Mesenchymal stem cell (in vitro differentiated cells and primary cell): ENCODE measurements around the gene PRKCA.

Experiments used
- DNase-seq: peaks from one replicate; pipeline ENCODE4 v3.0.0-alpha.2; 2013
- H2AFZ ChIP-seq: one replicate; pipeline ENCODE4 v1.6.1; 2013; ENCODE audit warnings: low read depth, mild to moderate bottlenecking, control low read depth, inconsistent platforms, low read length, moderate library complexity
- H2AK5ac ChIP-seq: 2 replicates; pipeline ENCODE4 v1.6.1; 2013; ENCODE audit warnings: low read length, moderate library complexity, mild to moderate bottlenecking, inconsistent platforms; ENCODE audit not compliant: severe bottlenecking
- H2BK120ac ChIP-seq: one replicate; pipeline ENCODE4 v1.6.1; 2013; ENCODE audit warnings: low read depth, mild to moderate bottlenecking, inconsistent platforms, low read length, moderate library complexity
- H2BK12ac ChIP-seq, 2 experiments: one replicate each; pipeline ENCODE4 v1.6.1; 2013; ENCODE audit warnings: inconsistent platforms in 2 of 2, low read length in 2 of 2, mild to moderate bottlenecking in 2 of 2, moderate library complexity in 2 of 2, control low read depth in 1 of 2
- H2BK15ac ChIP-seq: one replicate; pipeline ENCODE4 v1.6.1; 2013; ENCODE audit warnings: mild to moderate bottlenecking, low read depth, inconsistent platforms; ENCODE audit not compliant: poor library complexity, severe bottlenecking
- H2BK5ac ChIP-seq: 2 replicates; pipeline ENCODE4 v1.6.1; 2013; ENCODE audit warnings: low read depth, mild to moderate bottlenecking, low read length, control low read depth, inconsistent platforms; ENCODE audit not compliant: poor library complexity, severe bottlenecking
- H3K14ac ChIP-seq, 2 experiments: one replicate each; pipeline ENCODE4 v1.6.1; 2013; ENCODE audit warnings: inconsistent platforms in 2 of 2, low read length in 2 of 2, control low read depth in 1 of 2, mild to moderate bottlenecking in 1 of 2, moderate library complexity in 1 of 2
- H3K18ac ChIP-seq, 2 experiments: one replicate each; pipeline ENCODE4 v1.6.1; 2013; ENCODE audit warnings: inconsistent platforms in 2 of 2, low read length in 2 of 2, control low read depth in 1 of 2, low read depth in 1 of 2, mild to moderate bottlenecking in 1 of 2
- H3K23ac ChIP-seq, 2 experiments: one replicate each; pipeline ENCODE4 v1.6.1; 2013; ENCODE audit warnings: inconsistent platforms in 2 of 2, low read length in 2 of 2, mild to moderate bottlenecking in 2 of 2, moderate library complexity in 2 of 2, control low read depth in 1 of 2
- H3K27ac ChIP-seq: 2 replicates; pipeline ENCODE4 v1.5.1; 2013; ENCODE audit warnings: mild to moderate bottlenecking, moderate library complexity, low read length, control low read depth, inconsistent platforms; ENCODE audit not compliant: poor library complexity, severe bottlenecking
- H3K27me3 ChIP-seq, 2 experiments: 2 replicates each; pipeline versions ENCODE4 v1.6.1 to v1.7.0; 2013; ENCODE audit warnings: low read length in 2 of 2, mild to moderate bottlenecking in 2 of 2, moderate library complexity in 2 of 2, control low read depth in 1 of 2, inconsistent platforms in 1 of 2; ENCODE audit not compliant: control insufficient read depth in 1 of 2, insufficient read depth in 1 of 2
- H3K36me3 ChIP-seq, 2 experiments: 2 replicates each; pipeline versions ENCODE4 v1.6.1 to v1.7.0; 2013; ENCODE audit warnings: low read length in 2 of 2, control low read depth in 1 of 2, inconsistent platforms in 1 of 2, low read depth in 1 of 2, mild to moderate bottlenecking in 1 of 2; ENCODE audit not compliant: insufficient read depth in 2 of 2, control insufficient read depth in 1 of 2
- H3K4ac ChIP-seq, 2 experiments: one replicate each; pipeline ENCODE4 v1.6.1; 2013; ENCODE audit warnings: inconsistent platforms in 2 of 2, low read length in 2 of 2, mild to moderate bottlenecking in 2 of 2, moderate library complexity in 2 of 2, control low read depth in 1 of 2, low read depth in 1 of 2
- H3K4me1 ChIP-seq: 2 replicates; pipeline ENCODE4 v1.6.1; 2013; ENCODE audit warnings: low read depth, low read length, control low read depth; ENCODE audit not compliant: control insufficient read depth, insufficient read depth
- H3K4me2 ChIP-seq: 2 replicates; pipeline ENCODE4 v1.6.1; 2013; ENCODE audit warnings: low read length, mild to moderate bottlenecking, inconsistent platforms; ENCODE audit not compliant: poor library complexity, severe bottlenecking
- H3K4me3 ChIP-seq, 2 experiments: 2 replicates each; pipeline versions ENCODE4 v1.5.1 to v1.7.0; 2013; ENCODE audit warnings: low read length in 2 of 2, mild to moderate bottlenecking in 2 of 2, control low read depth in 1 of 2, low read depth in 1 of 2; ENCODE audit not compliant: insufficient read depth in 1 of 2
- H3K79me1 ChIP-seq: replicated peaks from 2 replicates; pipeline ENCODE4 v1.6.1; 2013; ENCODE audit warnings: mild to moderate bottlenecking, control low read depth, low read length, inconsistent platforms; ENCODE audit not compliant: poor library complexity, severe bottlenecking
- H3K9ac ChIP-seq: 2 replicates; pipeline ENCODE4 v1.7.0; 2013; ENCODE audit warnings: mild to moderate bottlenecking, low read length, moderate library complexity
- H3K9me3 ChIP-seq: 2 replicates; pipeline ENCODE4 v1.7.0; 2013; ENCODE audit warnings: mild to moderate bottlenecking, low read length; ENCODE audit not compliant: control insufficient read depth
- H4K8ac ChIP-seq: one replicate; pipeline ENCODE4 v1.6.1; 2013; ENCODE audit warnings: inconsistent platforms, mild to moderate bottlenecking, low read length, moderate library complexity
- H4K91ac ChIP-seq: one replicate; pipeline ENCODE4 v1.6.1; 2013; ENCODE audit warnings: mild to moderate bottlenecking, low read length, inconsistent platforms
- WGBS: methylation state at CpG from one replicate; pipeline ENCODE4 v1.1.7; 2013; ENCODE audit warnings: mixed read lengths; 5-methylcytosine and 5-hydroxymethylcytosine counted together

PRKCA gene

GRCh38 chr17:66423056-66423955, 120.9 kb downstream of the PRKCA start:
- no peak overlapping the region for H2AFZ ChIP-seq
- no peak overlapping the region for H4K91ac ChIP-seq
- H3K9ac ChIP-seq = no peak overlapping the region
- peaks cover 6% of the 10 kb centered on the region for H3K4me1 ChIP-seq
- H3K4ac ChIP-seq = no peak overlapping the region
- no peak overlapping the region for H2AK5ac ChIP-seq
- H2BK15ac ChIP-seq = no peak overlapping the region
- H2BK120ac ChIP-seq = no peak overlapping the region
- H2BK5ac ChIP-seq = no peak overlapping the region
- WGBS = 86% methylated on average over 10 of the region's 10 CpGs
- peak overlapping the region; percentile 64 for H3K27ac ChIP-seq
- H3K36me3 ChIP-seq = no peaks in the 10 kb centered on the region
- H3K79me1 ChIP-seq = peaks cover 19% of the 10 kb centered on the region
- H3K27me3 ChIP-seq = no peaks in the 10 kb centered on the region
- DNase-seq = no peak
- H4K8ac ChIP-seq = no peak overlapping the region
- H2BK12ac ChIP-seq = no peak overlapping the region
- H3K23ac ChIP-seq = no peak overlapping the region
- no peak overlapping the region for H3K14ac ChIP-seq
- H3K4me2 ChIP-seq = no peak overlapping the region
- no peaks in the 10 kb centered on the region for H3K9me3 ChIP-seq
- no peak overlapping the region for H3K18ac ChIP-seq
- H3K4me3 ChIP-seq = no peak overlapping the region

DNA sequence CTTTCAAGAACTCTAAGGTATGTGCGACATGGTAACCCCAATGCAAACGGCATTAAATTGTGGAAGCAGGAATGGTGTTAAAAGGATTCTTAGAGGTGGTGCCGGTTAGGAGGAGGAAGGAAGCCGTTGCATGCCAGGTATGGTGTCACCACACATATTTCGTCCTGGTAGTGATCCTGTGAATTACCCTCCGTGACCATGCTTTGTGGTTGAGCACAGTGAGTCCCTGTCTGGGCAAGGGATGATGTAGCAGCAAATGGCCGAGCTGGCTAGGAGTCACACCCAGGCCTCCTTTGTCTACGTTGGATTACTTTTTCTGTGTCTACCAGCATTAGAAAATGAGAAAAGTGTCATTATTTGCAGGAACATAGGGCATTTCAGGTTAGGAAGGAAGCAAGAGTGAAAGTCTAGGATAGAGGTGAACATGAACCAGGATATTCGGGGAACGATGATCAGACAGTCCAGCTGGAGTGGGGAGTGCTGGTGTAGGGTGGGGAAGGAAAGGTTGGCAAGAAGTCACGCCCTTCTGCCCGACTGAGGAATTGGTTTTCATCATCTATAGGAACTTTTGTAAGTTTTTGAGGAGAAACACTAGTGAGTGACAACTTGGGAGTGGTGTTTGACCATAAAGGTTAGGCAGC, 123.5 kb downstream of the PRKCA start:
- H2BK5ac ChIP-seq = no peak overlapping the region
- peak overlapping the region; percentile 70 for H4K91ac ChIP-seq
- H3K79me1 ChIP-seq = peaks cover 31% of the 10 kb centered on the region
- no peak overlapping the region for H3K14ac ChIP-seq
- H3K4me2 ChIP-seq = no peak overlapping the region
- H3K27ac ChIP-seq = no peak overlapping the region
- peaks cover 6% of the 10 kb centered on the region for H3K4me1 ChIP-seq
- H3K18ac ChIP-seq = no peak overlapping the region
- H3K23ac ChIP-seq = no peak overlapping the region
- no peak overlapping the region for H4K8ac ChIP-seq
- no peaks in the 10 kb centered on the region for H3K36me3 ChIP-seq
- H2BK15ac ChIP-seq = no peak overlapping the region
- no peak overlapping the region for H2AK5ac ChIP-seq
- H2BK12ac ChIP-seq = no peak overlapping the region
- no peak overlapping the region for H3K9ac ChIP-seq
- no peaks in the 10 kb centered on the region for H3K9me3 ChIP-seq
- no peak overlapping the region for H2AFZ ChIP-seq
- no peaks in the 10 kb centered on the region for H3K27me3 ChIP-seq
- DNase-seq = no peak
- no peak overlapping the region for H2BK120ac ChIP-seq
- WGBS = 93% methylated on average over 12 of the region's 12 CpGs
- no peak overlapping the region for H3K4me3 ChIP-seq
- no peak overlapping the region for H3K4ac ChIP-seq

DNA sequence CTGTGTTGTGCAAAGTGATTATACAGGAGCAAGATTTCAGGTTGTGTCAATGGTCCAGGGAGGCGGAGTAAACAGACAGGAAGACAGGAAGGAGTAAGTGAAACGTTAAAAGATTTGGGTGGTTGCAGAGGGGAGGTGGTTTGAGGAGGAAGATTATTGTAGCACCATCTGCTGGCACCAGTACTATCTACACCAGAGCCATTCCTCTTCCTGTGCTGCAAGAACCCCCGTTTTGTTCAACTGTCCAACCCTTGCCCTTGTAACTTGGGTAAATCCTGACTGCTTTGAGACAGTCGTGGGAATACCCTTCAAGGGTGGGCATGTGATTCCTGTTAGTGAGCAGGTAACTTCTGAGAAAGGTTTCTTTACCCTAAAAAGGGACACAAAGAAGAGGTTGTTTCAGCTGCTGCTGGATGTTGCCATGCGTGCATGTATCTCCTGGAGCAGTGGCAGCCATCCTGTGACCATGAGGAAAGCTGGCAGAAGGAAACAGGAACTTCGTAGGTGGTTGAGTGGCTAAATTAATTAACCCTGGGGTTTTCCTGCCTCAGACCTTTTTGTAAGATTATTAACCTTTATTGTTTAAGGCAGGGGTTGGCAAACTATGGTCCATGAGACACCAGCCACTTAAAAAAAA, 124.1 kb downstream of the PRKCA start:
- Histone ChIP-seq H4K8ac (no peak overlapping the region), H3K9me3 (no peaks in the 10 kb centered on the region), H2AK5ac (peak overlapping the region; percentile 9), H3K4ac (no peak overlapping the region), H2AFZ (no peak overlapping the region), H2BK12ac (no peak overlapping the region), H3K4me3 (no peak overlapping the region), H3K4me2 (no peak overlapping the region), H3K4me1 (peaks cover 6% of the 10 kb centered on the region), H3K18ac (no peak overlapping the region), H2BK15ac (no peak overlapping the region), H3K36me3 (no peaks in the 10 kb centered on the region), H3K79me1 (peaks cover 31% of the 10 kb centered on the region), H3K27me3 (no peaks in the 10 kb centered on the region), H3K14ac (no peak overlapping the region), H3K9ac (no peak overlapping the region), H2BK120ac (no peak overlapping the region), H4K91ac (no peak overlapping the region), H2BK5ac (no peak overlapping the region), H3K27ac (no peak overlapping the region), H3K23ac (no peak overlapping the region)
- 92% methylated on average over 4 of the region's 6 CpGs for WGBS
- no peak for DNase-seq

GRCh38 chr17:66427134-66427533, 124.7 kb downstream of the PRKCA start:
- Histone ChIP-seq H2BK15ac (no peak overlapping the region), H4K8ac (no peak overlapping the region), H2BK12ac (no peak overlapping the region), H3K14ac (no peak overlapping the region), H3K79me1 (peaks cover 31% of the 10 kb centered on the region), H3K23ac (no peak overlapping the region), H3K27ac (no peak overlapping the region), H3K36me3 (no peaks in the 10 kb centered on the region), H3K4ac (no peak overlapping the region), H3K27me3 (no peaks in the 10 kb centered on the region), H2BK5ac (no peak overlapping the region), H3K9ac (no peak overlapping the region), H3K9me3 (no peaks in the 10 kb centered on the region), H3K4me2 (no peak overlapping the region), H3K4me3 (no peak overlapping the region), H4K91ac (no peak overlapping the region), H2AK5ac (no peak overlapping the region), H2AFZ (no peak overlapping the region), H2BK120ac (no peak overlapping the region), H3K18ac (no peak overlapping the region), H3K4me1 (peaks cover 8% of the 10 kb centered on the region)
- no peak for DNase-seq
- WGBS = 95% methylated on average over 3 of the region's 3 CpGs
